Activated CD8-positive, alpha-beta memory T cell treated with anti-CD3 and anti-CD28 coated beads, Interleukin-2, amount 50 U/mL, for 24 hours (primary cell): ENCODE measurements around the gene UBASH3A.

Source experiments
- DNase-seq: peaks from one replicate; pipeline ENCODE4 v3.0.0-alpha.2; 2020; ENCODE audit errors: extremely low read depth

UBASH3A gene

DNA sequence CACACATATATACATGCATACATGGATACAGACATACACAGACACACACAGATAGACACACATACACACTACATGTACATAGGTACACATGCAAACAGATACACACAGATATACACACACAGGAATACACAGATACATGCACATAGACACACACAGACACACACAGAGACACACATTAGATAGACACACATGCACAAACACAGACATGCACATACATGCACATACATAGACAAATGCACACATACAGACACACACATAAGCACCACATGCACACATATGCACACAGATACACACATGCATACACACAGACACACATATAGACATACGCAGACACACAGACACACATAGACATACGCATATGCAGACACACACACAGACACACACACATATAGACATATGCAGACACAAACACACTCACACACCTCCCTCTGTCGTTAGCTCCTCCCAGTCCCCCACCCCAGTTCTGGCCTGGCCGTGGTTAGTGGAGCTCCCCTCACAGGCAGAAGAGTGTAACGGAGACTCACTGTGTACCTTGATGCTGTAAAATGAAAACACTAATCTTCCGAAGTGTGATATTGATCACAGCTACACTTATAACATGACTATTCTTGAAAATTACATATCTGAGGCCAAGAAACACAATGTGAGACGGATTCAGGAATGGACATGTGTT lies 7.6 kb downstream of the UBASH3A start:
- DNase-seq = no peak

DNA sequence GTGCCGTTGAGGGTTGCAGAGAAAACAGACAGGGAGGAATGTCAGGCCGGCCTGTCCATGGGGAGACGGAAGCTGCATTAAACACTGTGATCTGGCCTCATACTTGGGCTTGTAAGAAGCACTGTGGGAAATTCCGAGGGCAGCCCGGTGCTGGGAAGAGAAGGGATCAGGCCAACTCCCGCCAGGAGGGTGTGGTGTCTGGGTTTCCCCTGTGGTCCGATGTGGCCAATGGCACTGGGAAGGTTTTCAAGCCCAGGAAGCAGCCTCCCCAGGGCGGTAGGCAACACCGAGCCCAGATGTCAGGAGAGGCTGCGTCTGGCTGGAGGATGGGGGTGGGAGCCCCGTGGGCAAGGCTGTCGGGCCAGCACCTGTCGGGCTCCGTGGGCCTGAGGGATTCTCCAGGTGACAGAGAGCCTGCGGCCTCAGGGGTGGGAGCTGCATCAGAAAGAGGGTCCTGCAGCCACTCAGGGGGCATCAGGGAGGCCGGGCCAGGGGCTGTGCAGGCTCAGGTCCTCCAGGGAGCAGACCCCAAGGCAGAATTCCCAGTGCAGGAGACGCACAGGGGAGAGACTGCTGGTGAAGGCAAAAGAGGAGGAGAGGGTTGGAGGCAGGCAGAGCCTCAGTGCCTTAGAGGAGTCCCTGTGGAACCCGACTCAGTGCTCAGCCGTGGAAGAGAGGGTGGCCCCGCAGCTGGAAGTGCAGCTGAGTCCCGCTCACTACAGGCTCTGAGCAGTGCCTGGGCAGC lies 8.4 kb downstream of the UBASH3A start:
- no peak for DNase-seq

DNA sequence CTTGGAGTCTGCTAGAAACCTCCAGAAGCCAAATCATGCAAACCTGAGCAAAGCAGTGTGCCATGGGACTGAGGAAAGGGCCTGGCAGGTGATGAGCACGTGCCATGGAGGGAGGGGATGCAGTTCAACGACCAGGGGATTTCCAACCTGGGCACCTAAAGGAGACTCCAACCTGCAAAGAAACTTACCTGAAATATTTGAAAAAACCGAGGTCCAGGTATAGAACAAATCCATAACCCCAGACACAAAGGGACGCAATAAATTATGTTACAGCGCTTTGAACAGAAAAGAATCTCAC lies 8.9 kb downstream of the UBASH3A start:
- no peak for DNase-seq

DNA sequence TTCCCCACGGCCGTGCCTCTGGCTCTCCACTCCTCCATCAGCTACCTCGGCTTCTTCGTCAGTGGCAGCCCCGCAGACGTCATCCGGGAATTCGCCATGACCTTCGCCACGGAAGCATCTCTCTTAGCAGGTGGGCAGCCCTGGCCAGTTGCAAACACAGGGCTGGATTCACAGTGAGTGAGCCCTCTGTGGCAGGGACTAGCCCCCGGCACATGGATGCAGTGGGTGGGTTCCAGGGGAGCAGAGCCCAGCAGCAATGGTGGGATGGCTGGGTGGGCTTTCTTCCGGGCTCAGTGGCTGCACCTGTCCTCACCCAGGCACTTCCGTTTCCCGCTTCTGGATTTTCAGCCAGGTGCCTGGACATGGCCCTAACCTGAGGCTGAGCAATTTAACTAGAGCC lies 9.4 kb downstream of the UBASH3A start:
- no peak for DNase-seq

DNA sequence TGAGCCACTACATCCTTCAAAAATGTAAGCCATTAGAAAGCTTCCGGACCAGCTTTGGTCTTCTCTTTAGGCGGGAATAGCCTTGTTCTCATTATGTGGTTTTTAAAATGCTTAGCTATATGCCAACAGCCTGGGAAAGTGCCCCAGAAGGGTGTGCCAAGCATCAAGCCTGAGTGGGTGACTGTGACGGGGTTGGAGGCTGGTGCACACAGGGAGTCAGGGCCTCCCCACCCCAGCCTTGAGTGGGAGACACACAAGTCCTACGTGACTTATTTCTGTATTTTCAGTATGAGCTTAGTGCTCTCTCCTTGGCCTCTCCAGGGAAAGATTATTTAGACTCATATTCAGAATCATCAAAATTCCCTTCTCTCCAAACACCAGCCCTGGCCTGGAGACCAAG lies 9.8 kb downstream of the UBASH3A start:
- DNase-seq = no peak

DNA sequence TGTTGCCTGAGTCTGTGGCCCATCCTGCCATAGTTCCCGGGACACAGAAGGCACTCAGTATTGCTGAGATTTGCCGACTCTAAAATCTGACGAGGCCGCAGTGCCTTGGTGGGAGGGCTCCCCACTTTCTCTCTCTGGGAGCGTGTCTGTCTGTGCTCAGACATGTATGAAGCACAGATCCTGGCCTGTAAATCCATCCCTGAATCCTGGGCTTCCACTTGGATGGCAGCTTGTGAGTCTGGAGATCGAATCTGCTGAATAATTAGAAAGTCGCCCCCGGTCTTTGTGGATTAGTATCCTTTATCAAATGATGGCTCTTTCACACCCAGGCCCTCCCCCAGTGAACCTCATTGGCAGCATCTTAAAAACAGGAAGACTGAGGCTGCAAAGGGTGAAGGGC lies 10.4 kb downstream of the UBASH3A start:
- DNase-seq = no peak

DNA sequence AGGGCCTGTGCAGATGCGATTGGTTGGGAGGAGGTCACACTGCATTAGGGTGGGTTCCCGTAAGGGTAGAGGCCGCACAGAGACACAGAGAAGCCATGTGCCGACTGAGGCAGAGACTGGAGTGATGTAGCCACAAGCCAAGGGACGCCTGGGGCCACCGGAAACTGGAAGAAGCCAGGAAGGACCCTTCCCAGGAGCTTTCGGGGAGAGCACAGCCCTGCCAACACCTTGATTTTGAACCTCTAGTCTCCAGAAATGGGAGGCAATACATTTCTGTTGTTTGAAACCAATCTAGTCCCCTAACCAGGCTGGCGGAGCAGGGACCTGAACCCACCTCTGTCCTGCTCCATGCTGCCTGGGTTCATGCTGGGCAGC lies 10.8 kb downstream of the UBASH3A start:
- no peak for DNase-seq

DNA sequence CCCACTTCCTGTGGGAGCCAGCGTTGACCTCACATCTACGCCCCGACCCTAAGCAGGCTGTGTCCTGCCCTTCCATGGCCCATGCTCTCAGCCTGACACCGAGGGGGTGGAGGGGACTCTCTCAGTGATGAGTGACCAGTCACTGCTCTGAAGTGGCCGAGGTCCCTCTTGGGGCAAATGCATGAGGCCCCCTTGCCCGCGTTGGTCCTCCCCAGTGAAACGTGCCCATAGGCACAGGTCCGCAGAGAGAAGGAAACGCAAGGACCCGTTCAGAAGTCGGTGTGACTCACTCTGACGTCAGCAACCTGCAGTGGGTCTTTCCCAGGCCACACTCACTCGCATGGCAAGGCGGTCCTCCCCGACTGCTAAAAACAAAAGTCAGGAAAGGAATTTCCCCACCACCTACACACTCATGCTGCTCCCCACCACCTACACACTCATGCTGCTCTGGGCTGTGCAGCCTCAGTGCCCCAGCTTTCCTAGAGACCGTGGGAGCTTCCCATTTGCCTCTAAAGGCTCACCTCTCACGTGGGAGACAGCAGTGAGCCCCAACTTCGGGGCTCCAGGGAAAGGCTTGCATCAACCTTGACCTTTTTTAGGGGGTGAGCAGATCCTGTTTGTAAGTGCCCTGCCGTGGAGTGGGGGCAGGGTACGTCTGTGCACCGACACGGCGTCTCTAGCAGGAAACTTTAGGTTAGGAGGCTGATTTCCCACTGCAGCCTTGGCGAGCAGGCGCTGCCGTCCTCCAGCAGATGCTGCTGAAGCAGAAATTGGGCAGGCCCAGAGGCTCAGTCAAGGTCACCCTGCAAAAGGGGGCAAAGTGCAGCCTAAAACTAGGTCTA lies 11.4 kb downstream of the UBASH3A start:
- DNase-seq = peak; percentile 92

DNA sequence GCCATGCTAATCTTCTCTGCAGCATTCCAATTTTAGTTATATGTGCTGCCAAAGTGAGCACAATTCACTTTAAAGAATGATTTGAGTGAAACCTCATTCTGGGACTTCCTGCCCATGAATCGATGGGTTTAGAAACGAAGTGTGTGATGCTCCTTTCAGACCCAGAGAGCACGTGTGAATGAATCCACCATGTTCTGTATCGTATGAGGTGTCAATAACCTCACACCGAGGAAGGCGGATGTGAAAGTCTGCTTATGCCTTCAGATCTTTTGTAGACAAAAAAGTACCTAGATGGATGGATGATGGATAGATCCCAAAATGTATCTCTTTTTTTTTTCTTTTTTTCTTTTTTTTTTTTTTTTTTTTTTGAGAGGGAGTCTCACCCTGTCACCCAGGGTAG lies 13.8 kb downstream of the UBASH3A start:
- no peak for DNase-seq

DNA sequence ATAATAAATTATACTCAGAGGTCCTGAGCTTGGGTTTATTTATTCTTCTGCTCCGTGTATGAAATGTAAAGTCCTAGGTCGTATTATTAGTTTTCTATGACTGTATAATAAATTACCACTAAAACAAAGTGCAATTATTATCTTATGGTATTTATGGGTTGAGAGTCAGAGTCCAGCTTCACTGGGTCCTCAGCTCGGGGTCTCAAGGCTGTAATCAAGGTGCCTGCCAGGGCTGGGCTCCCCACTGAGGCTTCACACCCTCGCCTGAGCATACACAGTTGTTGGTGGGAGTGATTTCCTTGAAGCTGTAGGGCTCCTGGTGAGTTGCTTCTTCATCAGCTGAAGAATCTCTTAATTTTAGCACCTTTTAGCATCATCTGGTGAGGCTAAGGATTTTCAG lies 15.2 kb downstream of the UBASH3A start:
- no peak for DNase-seq

DNA sequence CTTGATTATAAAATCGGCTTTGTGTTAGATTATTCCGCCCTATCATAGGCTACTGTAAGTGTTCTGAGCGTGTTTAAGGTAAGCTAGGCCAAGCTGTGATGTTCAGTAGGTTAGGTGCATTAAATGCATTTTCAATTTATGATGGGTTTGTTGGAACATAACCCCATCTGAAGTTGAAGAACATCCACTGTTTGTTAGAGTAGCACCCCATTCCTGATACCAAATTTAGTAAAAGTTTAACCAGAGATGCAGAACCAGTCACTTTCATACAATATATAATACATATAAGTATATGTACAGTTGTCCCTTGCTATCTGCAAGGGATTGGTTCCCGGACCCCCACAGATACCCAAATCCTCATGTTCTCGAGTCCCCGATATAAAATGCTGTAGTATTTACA lies 16.1 kb downstream of the UBASH3A start:
- no peak for DNase-seq

DNA sequence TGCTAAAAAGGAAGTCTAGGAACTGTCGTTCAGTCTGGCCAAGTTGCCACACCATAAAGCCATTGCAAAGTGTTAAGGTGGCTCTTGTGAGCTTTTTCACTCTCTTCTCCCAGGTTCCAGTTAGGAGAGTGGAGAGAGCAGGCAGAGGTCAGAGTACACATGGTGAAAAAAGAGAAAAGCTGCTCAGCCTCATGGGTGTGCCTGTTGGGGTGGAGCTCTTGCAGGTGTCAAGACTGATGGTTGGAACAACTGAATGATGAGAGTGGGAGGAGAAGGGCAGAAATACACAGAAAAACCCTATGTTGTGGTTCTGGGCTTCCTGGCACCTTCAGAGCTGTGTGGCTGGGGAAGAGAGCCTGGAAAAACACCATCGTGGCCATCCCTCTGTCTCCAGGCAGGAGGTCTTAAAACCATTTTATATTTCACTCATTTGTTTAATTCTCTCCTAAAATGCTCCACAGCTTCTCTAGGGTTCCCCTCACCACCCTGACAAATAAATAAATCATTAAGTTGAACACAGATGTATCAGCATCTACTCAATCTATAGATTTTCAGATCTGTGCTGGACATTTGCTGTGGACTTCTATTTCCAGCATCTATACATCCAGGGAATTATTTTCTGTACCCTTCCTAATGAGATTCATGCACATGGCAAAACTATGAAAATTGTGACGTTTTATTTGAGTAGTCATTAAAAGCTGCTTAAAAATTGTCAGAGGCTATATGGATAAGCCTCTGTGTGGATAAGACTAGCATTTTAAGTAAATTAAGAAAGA lies 17.5 kb downstream of the UBASH3A start:
- no peak for DNase-seq

DNA sequence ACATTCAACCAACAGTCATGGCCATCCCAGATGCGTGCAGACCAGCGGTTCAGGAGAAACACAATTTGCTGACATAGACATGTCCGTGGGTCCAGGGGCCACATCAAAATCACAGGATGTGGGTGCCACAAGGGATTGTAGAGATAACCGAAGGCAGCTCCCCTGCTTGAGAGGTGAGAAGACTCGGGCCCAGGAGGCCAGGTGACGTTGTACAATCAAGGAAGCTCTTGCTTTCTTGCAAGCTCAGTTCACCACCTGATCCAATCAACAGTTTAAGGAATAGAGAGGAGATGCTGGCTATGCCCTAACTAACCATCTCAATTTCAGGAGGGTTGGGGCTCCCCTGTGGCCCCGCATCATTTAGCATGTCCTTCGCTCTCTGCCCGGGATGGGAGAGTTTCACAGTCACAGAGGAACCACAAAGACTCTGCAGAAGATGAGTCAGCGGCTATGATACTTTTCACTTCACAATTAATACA lies 19.5 kb downstream of the UBASH3A start:
- DNase-seq = no peak

DNA sequence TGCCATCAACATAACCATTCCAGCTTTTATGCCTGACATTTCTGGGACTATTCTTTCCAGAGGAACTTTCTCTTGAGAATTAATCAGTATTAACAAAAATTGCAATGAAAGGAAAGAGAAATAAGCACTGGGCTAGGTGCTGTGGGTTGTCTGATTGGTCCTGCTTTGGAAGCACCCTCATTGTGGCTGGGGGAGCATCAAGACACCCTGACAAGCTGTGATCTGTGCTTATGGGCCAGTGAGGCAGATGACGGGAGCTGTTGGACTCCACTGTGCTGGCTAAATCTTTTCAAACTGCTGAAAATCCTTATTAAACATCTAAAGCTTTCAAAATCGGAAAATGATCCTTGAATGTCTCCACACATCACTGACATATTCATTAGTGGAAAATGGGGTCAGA lies 20.0 kb downstream of the UBASH3A start:
- no peak for DNase-seq

DNA sequence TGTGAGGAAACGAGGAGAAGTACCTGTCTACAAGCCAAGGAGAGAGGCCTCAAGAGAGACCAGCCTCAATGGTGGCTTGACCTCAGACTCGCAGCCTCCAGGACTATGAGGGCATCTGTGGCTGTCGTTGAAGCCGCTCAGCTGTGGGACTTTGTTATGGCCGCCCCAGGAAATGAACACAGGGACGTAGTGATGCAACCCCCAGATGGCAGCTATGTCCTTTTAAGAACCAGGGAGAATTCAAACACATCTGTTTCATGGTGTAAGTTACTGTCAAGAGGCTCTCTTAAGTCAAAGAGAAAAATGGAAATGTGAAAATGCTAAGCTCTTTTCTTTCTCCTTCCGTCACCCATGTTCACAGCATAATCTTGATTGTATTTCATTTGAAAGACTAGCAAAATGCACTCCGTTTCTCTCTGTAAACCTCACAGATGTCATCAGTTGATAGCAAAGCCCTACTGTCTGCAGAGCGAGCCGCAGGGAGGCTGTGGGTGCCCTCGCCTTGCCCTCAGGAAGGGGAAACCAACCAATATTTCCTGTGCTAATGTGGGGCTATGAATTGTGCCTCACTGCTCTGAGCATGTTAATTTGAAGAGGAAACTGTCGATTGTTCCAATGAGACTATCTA lies 21.3 kb downstream of the UBASH3A start:
- DNase-seq = no peak

DNA sequence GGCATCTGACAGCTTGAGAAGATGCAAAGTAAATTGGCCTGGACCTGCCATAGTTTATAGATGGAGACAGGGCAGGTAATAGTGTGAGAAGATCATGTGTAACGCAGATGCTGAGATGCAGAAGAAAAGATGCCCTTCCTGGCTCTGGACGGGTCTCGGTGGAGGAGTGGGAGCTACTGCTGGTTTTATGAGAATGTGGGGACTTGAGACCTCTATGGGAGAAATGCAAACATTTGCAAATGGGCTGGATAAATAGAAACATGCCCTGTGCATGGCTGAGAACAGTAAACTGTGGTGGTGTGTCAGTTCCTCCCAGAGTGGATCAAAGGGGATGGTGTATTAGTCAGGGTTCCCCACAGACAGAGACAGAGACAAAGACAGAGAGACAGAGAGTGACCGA lies 21.9 kb downstream of the UBASH3A start:
- DNase-seq = no peak

DNA sequence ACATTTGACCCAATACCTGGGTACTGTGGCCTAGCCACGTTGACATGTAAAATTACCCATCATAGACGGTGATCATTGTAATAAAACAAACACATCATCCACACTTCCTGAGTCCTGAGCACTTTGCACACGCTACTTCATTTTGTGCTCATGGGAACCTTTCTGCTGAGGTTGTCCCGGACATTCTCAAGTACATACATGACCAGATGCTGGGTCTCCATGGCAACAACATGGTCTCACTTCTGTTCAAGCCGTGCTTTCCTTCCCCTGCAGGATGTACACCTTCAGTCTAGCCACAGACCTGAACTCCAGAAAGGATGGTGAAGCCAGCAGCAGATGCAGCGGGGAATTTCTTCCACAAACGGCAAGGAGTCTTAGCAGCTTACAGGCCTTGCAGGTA lies 22.7 kb downstream of the UBASH3A start:
- no peak for DNase-seq

DNA sequence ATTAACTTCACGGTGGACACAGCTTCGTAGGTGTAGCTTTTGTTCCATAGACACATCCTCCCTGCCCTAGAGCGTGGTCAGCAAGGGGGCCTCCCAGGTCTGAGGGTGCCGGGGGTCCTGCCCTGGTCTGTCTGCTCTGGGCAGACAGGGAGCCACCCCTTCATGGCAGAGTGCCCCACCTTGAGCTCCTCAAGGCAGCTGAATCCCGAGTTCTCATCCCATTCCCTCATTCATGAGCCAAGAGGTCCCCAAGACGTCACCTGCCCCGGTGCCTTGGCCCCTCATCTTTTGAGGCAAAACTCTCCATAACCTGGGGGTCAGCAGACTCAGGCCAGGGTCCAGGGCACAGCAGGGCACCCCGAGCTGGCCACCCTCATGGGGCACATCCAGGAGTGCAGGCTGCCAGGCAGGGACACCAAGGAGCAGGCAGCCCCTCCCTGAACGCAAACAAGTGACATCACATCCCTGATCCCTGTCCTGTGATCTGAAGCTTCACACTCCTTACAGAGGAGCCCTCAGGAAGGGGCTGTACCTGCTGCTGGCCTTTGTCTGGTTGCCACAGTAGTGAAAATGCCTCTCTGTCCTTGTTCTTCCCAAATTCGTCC lies 23.3 kb downstream of the UBASH3A start:
- no peak for DNase-seq

DNA sequence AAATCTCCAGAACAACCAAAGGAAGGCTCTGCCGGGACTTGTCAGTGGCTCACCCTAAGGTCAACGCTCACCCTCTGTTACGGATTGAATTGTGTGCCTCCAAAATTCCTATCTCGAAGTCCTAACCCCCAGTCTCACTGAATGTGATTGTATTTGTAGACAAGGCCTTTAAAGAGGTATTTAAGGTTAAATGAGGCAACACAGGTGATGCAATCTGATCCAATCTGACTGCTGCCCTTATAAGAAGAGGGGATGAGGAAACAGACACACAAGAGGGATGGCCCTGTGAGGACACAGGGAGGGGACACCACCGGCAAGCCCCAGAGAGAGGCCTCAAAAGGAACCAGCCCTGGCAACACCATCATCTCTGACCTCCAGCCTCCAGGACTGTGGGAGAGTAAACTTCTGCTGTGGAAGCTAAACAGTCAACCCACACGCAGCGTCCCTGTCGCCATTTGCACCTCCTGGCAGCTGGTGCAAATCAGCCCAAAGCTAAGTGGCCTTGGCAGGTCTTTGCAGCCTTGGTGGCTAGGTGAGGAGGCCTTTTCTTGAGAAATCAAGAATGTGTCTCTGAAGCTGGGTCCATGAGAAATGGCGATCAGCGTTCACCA lies 24.2 kb downstream of the UBASH3A start:
- DNase-seq = no peak

DNA sequence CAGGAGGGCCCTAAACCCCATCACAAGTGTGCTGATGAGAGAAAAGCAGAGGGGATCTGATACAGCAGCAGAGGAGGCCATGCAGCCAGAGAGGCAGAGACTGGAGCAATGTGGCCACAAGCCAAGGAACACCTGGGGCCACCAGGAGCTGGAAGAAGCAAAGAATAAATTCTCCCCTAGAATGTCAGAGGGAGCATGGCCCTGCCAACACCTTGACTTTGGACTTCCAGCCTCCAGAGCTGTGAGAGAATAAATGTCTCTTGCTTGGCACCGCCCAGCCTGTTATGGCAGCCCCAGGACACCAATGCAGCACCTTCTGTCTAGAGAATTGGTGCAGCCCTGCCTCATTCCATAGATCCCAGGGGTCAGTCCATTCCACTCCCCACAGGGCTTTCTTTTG lies 25.3 kb downstream of the UBASH3A start:
- no peak for DNase-seq

DNA sequence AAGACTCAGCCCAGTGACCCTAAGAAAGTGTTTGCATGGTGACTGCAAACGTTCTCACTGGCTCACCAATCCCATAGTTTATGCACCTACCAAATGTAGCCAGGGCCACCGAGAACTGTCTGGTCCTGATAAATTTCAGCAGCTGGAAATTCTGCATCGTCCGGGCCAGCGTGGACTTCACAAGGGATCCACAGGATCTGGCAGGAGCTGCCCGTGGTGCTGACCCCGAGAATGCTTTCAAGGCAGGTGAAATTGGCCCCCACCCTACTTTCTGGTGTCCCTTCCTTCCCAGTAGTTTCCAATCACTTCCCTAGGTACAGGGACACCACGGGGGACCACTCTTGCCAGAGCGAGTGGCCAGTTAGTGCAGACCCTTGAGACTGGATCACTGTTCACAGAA lies 26.2 kb downstream of the UBASH3A start:
- no peak for DNase-seq
